Natural killer cell (primary cell): ENCODE results near the gene METAP1D. TPM values are rescaled to one million over a fixed set of nuclear protein-coding genes. Genes with fewer than 3 reads are reported as not detected.

Experiments
- ATAC-seq, 3 donors: fragments of 150-1000 bp in 2 of 3; fragments of 200-7000 bp in 1 of 3; cut with Tn5 transposase; 1 replicate in 1 of 3; 2 replicates in 2 of 3; pipeline ENCODE4 v1.10.0; 2021; ENCODE audit warnings: mild to moderate bottlenecking in 2 of 3, moderate library complexity in 2 of 3
- DNase-seq, 2 donors: peaks; one replicate each; pipeline versions ENCODE4 v3.0.0 to v3.0.0-alpha.2; 2013 to 2021; ENCODE audit warnings: mixed read lengths in 1 of 2
- H3K27ac ChIP-seq: one replicate; pipeline ENCODE4 v1.5.1; 2013; ENCODE audit warnings: mild to moderate bottlenecking, low read length
- H3K27me3 ChIP-seq: one replicate; pipeline ENCODE4 v1.6.1; 2013; ENCODE audit warnings: low read length; ENCODE audit not compliant: control insufficient read depth, insufficient read depth
- H3K36me3 ChIP-seq: one replicate; pipeline ENCODE4 v1.6.1; 2013; ENCODE audit warnings: low read length; ENCODE audit not compliant: control insufficient read depth, insufficient read depth
- H3K4me1 ChIP-seq: one replicate; pipeline ENCODE4 v1.6.1; 2013; ENCODE audit warnings: low read length; ENCODE audit not compliant: control insufficient read depth, insufficient read depth
- H3K4me3 ChIP-seq: one replicate; pipeline ENCODE4 v1.5.1; 2013; ENCODE audit warnings: low read length
- H3K9me3 ChIP-seq: one replicate; pipeline ENCODE4 v1.6.1; 2013; ENCODE audit warnings: low read length; ENCODE audit not compliant: control insufficient read depth, insufficient read depth
- H3K27ac Mint-ChIP-seq, 2 donors: one replicate each; pipeline ENCODE4 v1.8.0; 2022; ENCODE audit warnings: mild to moderate bottlenecking in 2 of 2, mixed read lengths in 2 of 2, moderate library complexity in 1 of 2
- H3K27me3 Mint-ChIP-seq, 2 donors: one replicate each; pipeline ENCODE4 v1.8.0; 2022; ENCODE audit warnings: low read depth in 2 of 2, mixed read lengths in 2 of 2
- H3K36me3 Mint-ChIP-seq: one replicate; pipeline ENCODE4 v1.8.0; 2022; ENCODE audit warnings: mixed read lengths
- H3K4me1 Mint-ChIP-seq, 2 donors: one replicate each; pipeline ENCODE4 v1.8.0; 2022; ENCODE audit warnings: mixed read lengths in 2 of 2
- H3K4me3 Mint-ChIP-seq: one replicate; pipeline ENCODE4 v1.8.0; 2022; ENCODE audit warnings: mild to moderate bottlenecking, moderate library complexity, mixed read lengths
- H3K9me3 Mint-ChIP-seq, 2 donors: one replicate each; pipeline ENCODE4 v1.8.0; 2022; ENCODE audit warnings: mixed read lengths in 2 of 2
- WGBS: methylation state at CpG from one replicate; pipeline ENCODE4 v1.1.7; 2013; ENCODE audit warnings: missing lambda C conversion rate; ENCODE audit not compliant: insufficient coverage; 5-methylcytosine and 5-hydroxymethylcytosine counted together
- intact Hi-C: fragments of 100-400 bp; cut with micrococcal nuclease; formaldehyde crosslinking; loops from one replicate; pipeline ENCODE4 v1.14.2; 2022
- total RNA-seq, 4 donors: library from RNA; stranded (reverse); fragments of 120-200 nt in 1 of 4; gene quantifications; one replicate each; pipeline versions ENCODE4 v1.2.3 to v1.2.4, GENCODE V29; 2013 to 2022
- TF ChIP-seq, protein P1 (sequence below): fragments of 200-600 bp; IDR thresholded peaks from one replicate; pipeline ENCODE4 v1.8.0; 2022; ENCODE audit warnings: antibody characterized with exemption

METAP1D gene
- total RNA-seq, 3 donors from 2014 or later (not counting 1 experiment from before 2014, with no cell fraction given): 2.8 to 3.4 (median 3.2) TPM

DNA sequence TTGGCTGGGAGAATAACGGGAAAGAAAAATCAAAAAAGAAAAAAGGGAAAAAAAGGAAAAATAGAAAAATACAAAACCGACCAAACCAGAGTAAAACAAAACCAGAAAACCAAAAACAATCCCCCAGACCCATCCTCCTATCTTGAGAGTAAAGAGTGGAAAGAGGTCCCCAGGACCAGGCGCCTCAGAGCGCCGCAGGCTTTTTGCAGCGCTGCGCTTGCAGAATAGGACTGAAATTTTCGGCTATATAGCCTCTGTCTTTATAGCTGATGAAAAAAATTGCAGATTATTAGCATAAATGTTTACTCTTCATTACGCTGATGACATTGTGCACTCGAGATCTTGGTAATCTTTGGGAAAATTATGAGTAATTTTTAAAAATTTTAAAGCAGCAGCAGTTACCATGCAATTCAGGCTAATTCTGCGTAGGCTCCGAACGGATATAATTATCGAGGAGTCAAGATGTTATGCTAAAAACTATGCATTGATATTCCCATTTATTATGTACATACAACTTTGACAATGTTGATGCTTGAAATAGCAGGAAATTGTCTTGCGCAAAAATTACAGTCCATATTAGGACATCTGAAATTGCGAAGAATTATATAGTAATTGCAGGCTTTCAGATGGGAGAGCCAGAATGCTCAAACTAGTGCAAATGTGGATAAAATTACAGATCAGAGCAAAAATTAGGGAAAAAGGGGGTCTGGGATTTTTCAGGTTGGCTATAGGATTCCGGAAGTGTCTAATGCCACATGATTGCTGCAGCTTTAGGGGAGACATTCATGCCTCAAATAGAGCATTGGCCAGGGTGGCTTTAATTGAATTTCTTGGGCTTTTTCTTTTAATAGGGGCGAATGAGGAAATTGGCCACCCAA is 93.9 kb downstream of the METAP1D start:
- no peak overlapping the region for H3K27ac ChIP-seq
- intact Hi-C loops: loop anchor here (2.0 kb wide), 1 partner anchor 407 kb away; the partner anchor contains the start of gene DYNC1I2
- no peaks in the 10 kb centered on the region for H3K36me3 ChIP-seq
- H3K4me3 ChIP-seq: no peak overlapping the region
- H3K9me3 ChIP-seq: peaks cover 4% of the 10 kb centered on the region
- H3K4me1 Mint-ChIP-seq: peaks cover 39 to 40% of the 10 kb centered on the region in 2 donors
- H3K4me1 ChIP-seq: peaks cover 42% of the 10 kb centered on the region
- DNase-seq (peak in 1 of 2 donors; percentile 30), ATAC-seq (no peak)
- WGBS: 20% methylated on average over 16 of the region's 18 CpGs
- TF ChIP-seq, protein P1, sequence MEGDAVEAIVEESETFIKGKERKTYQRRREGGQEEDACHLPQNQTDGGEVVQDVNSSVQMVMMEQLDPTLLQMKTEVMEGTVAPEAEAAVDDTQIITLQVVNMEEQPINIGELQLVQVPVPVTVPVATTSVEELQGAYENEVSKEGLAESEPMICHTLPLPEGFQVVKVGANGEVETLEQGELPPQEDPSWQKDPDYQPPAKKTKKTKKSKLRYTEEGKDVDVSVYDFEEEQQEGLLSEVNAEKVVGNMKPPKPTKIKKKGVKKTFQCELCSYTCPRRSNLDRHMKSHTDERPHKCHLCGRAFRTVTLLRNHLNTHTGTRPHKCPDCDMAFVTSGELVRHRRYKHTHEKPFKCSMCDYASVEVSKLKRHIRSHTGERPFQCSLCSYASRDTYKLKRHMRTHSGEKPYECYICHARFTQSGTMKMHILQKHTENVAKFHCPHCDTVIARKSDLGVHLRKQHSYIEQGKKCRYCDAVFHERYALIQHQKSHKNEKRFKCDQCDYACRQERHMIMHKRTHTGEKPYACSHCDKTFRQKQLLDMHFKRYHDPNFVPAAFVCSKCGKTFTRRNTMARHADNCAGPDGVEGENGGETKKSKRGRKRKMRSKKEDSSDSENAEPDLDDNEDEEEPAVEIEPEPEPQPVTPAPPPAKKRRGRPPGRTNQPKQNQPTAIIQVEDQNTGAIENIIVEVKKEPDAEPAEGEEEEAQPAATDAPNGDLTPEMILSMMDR: no peak
- peaks cover 66 to 79% of the 10 kb centered on the region in 2 donors for H3K27me3 Mint-ChIP-seq
- peaks cover 94% of the 10 kb centered on the region for H3K27me3 ChIP-seq
- H3K36me3 Mint-ChIP-seq: no peaks in the 10 kb centered on the region
- peak overlapping the region; percentile 67 for H3K4me3 Mint-ChIP-seq
- no peaks in the 10 kb centered on the region for H3K9me3 Mint-ChIP-seq
- peak overlapping the region; percentile 12 to 84 for H3K27ac Mint-ChIP-seq

DNA sequence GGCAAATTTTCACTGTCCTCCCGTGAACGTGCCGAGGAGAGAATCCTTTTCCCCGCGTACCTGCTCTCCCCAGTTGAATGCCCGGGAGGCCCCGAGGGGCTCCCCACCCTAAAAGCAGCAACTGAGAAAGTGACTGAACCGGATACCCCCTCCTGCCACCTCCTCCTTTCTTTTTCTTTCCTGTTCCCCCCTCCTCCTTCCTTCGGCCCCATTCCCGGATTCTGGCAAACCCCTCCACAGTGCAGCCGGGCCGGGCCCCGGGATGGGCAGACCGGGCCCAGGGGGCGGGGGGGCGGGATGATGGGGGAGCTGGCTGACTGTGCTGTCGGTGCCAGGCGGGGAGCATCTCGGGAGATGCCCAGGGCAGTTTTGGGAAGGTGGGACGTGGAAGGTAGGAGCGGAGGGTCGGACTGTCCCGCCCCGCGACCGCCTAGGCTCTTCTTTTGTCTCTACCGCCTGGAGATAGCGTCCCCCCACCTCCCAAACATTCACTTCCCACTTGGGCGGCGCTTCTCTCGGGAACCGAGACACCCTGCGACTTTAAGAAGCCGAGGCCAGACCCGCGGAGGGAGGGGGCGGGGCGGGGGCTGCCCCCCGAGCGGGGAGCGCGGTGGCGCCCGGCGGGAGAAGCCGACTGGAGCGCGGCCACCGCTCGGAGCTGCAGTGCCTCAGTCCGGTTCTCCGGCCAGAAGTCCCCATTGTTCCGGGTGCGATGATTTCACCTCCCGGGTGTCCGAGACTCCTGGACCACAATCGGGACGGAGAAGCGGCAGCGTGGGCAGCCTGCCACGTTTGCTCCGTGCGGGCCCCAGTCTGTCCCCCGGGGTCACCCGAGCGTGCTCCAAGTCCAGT is 94.8 kb downstream of the METAP1D start:
- ATAC-seq (no peak), DNase-seq (peak in 1 of 2 donors; percentile 29)
- Mint-ChIP-seq H3K27me3 (peaks cover 63 to 73% of the 10 kb centered on the region in 2 donors), H3K4me1 (peaks cover 41 to 42% of the 10 kb centered on the region in 2 donors), H3K36me3 (no peaks in the 10 kb centered on the region), H3K9me3 (no peaks in the 10 kb centered on the region), H3K4me3 (peak overlapping the region; percentile 54), H3K27ac (peak overlapping the region; percentile 12 to 84)
- Histone ChIP-seq H3K4me3 (peak overlapping the region; percentile 15), H3K4me1 (peaks cover 49% of the 10 kb centered on the region), H3K36me3 (no peaks in the 10 kb centered on the region), H3K27ac (no peak overlapping the region), H3K9me3 (peaks cover 6% of the 10 kb centered on the region), H3K27me3 (peaks cover 92% of the 10 kb centered on the region)
- intact Hi-C loops: loop anchor here (2.0 kb wide), 1 partner anchor 408 kb away; the partner anchor contains the start of gene DYNC1I2
- TF ChIP-seq, protein P1: no peak
- WGBS: 2% methylated on average over 65 of the region's 66 CpGs

DNA sequence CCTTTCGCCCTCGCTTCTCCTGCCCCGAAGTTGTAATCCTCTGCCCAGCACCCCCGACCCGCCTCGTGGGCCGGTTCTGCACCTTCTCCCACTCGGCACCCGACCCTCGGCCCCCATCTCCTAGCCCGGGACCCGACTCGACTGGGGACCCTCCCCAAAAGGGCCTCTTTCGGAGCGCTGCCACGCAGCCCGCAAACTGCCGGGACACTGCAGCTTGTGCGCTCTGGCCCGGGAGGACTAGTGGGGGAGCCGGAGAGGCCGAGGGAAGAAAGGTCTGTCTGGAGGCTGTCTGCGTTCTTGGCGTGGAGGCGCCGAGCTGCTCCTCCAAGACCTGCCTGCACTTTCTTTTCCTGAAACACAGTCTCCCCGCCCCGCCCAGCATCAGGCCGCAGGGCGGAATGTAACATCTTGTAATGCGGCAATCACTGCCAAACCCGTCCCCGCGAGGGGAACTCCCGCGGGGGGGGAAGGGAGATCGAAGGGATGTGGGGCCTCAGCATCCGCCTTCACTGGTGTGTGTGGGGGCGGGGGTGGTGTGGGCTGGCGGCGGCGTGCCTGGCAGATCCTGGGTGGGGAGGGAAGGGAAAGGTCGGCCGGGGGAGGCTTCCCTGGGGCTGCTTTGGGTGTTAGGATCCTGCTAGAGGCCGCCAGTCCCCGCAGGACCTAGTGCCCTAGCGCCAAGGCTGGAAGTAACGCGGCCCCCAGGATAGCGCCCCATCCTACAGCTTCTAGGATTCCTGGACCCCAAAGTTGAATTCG is 95.6 kb downstream of the METAP1D start:
- Histone ChIP-seq H3K9me3 (peaks cover 6% of the 10 kb centered on the region), H3K27me3 (peaks cover 92% of the 10 kb centered on the region), H3K4me1 (peaks cover 56% of the 10 kb centered on the region), H3K36me3 (no peaks in the 10 kb centered on the region), H3K4me3 (peak overlapping the region; percentile 15), H3K27ac (no peak overlapping the region)
- ATAC-seq (peak; percentile 81 to 93 (median 91)), DNase-seq (peak; percentile 76 to 91)
- TF ChIP-seq, protein P1: no peak
- intact Hi-C loops: loop anchor here (2.0 kb wide), 1 partner anchor 409 kb away; the partner anchor contains the start of gene DYNC1I2
- WGBS: 2% methylated on average over 51 of the region's 51 CpGs
- Mint-ChIP-seq H3K36me3 (no peaks in the 10 kb centered on the region), H3K9me3 (no peaks in the 10 kb centered on the region), H3K27ac (peak overlapping the region; percentile 68 to 84), H3K4me3 (peak overlapping the region; percentile 78), H3K4me1 (peaks cover 42 to 48% of the 10 kb centered on the region in 2 donors), H3K27me3 (peaks cover 62 to 65% of the 10 kb centered on the region in 2 donors)
